Nephron progenitor cell (in vitro differentiated cells): ENCODE results near the gene FBXO42.

Experiments used
- DNase-seq: peaks from one replicate; pipeline ENCODE4 v3.0.0; 2021
- H3K27ac Mint-ChIP-seq: 2 replicates; pipeline ENCODE4 v1.8.0; 2021; ENCODE audit warnings: mild to moderate bottlenecking, moderate library complexity, mixed read lengths
- H3K27me3 Mint-ChIP-seq: 2 replicates; pipeline ENCODE4 v1.8.0; 2021; ENCODE audit warnings: mild to moderate bottlenecking, low read depth, mixed read lengths; ENCODE audit not compliant: poor library complexity
- H3K36me3 Mint-ChIP-seq: 2 replicates; pipeline ENCODE4 v1.8.0; 2021; ENCODE audit warnings: low read depth, mixed read lengths
- H3K4me1 Mint-ChIP-seq: 2 replicates; pipeline ENCODE4 v1.8.0; 2021; ENCODE audit warnings: mixed read lengths
- H3K4me3 Mint-ChIP-seq: 2 replicates; pipeline ENCODE4 v1.8.0; 2021; ENCODE audit warnings: mild to moderate bottlenecking, moderate library complexity, mixed read lengths
- H3K9me3 Mint-ChIP-seq: 2 replicates; pipeline ENCODE4 v1.8.0; 2021; ENCODE audit warnings: mild to moderate bottlenecking, moderate library complexity, mixed read lengths
- TF ChIP-seq, protein P1 (sequence below): fragments of 200-600 bp; sonication (generic); IDR thresholded peaks from 2 replicates; pipeline ENCODE4 v1.5.0; 2021; ENCODE audit warnings: antibody characterized with exemption

The FBXO42 gene

GRCh38 chr1:16211824-16212223, 140.5 kb downstream of the FBXO42 start:
- DNase-seq, result no peak
- H3K4me3 Mint-ChIP-seq, result no peak overlapping the region
- peaks cover 20% of the 10 kb centered on the region for H3K4me1 Mint-ChIP-seq
- H3K27ac Mint-ChIP-seq, result no peak overlapping the region
- H3K9me3 Mint-ChIP-seq, result no peaks in the 10 kb centered on the region
- TF ChIP-seq, protein P1, sequence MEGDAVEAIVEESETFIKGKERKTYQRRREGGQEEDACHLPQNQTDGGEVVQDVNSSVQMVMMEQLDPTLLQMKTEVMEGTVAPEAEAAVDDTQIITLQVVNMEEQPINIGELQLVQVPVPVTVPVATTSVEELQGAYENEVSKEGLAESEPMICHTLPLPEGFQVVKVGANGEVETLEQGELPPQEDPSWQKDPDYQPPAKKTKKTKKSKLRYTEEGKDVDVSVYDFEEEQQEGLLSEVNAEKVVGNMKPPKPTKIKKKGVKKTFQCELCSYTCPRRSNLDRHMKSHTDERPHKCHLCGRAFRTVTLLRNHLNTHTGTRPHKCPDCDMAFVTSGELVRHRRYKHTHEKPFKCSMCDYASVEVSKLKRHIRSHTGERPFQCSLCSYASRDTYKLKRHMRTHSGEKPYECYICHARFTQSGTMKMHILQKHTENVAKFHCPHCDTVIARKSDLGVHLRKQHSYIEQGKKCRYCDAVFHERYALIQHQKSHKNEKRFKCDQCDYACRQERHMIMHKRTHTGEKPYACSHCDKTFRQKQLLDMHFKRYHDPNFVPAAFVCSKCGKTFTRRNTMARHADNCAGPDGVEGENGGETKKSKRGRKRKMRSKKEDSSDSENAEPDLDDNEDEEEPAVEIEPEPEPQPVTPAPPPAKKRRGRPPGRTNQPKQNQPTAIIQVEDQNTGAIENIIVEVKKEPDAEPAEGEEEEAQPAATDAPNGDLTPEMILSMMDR, result no peak
- H3K27me3 Mint-ChIP-seq, result peaks cover 33% of the 10 kb centered on the region
- no peaks in the 10 kb centered on the region for H3K36me3 Mint-ChIP-seq

DNA sequence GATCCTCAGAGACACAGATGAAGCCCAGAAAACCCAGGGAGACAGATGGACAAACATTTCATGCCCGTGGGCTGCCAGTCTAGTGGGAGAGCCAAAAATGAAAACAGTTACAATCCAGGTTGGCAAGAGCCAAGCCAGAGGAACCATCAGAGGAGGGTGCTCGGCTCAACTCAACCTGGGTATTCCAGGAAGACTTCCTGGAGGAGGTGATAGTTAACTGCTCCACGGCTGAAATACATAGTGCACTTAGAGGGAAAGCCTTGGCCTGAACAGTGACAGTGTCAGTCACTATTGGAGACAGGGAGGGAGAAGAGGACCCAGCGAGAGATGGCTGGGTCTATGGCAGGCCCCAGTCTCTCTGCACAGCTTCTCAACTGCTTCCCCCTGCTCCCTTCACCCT, 141.7 kb downstream of the FBXO42 start:
- peaks cover 22% of the 10 kb centered on the region for H3K4me1 Mint-ChIP-seq
- DNase-seq, result no peak
- H3K36me3 Mint-ChIP-seq, result no peaks in the 10 kb centered on the region
- H3K9me3 Mint-ChIP-seq, result no peaks in the 10 kb centered on the region
- H3K27me3 Mint-ChIP-seq, result peaks cover 24% of the 10 kb centered on the region
- H3K27ac Mint-ChIP-seq, result no peak overlapping the region
- H3K4me3 Mint-ChIP-seq, result no peak overlapping the region
- TF ChIP-seq, protein P1, result no peak

DNA sequence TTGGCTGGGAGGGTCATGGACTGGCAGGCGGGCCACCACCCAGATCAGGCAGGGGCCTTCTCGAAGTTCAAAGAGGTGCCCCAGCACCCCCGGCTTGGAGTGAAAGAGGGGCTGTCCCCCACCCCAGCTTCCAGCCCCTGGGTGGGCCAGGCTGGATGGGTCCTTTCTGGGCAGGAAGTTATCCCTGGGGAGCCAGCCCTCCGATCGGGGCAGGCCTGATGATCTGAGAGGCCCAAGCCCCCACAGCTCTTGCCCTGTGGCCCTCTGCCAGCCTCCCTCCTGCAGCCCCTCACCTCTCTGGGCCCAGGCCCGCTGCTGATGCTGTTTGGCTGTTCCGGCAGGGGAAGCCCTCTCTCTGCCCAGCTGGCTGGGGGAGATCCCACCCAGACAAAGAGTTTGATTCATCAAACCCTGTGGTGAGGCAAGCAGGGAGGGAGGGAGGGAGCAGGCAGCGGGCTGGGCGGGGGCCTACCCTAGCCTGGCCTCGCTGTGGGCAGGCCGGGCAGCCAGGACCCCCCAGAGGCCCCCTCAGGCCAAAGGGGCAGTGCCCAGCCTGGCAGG, 142.4 kb downstream of the FBXO42 start:
- Mint-ChIP-seq H3K4me3 (no peak overlapping the region), H3K36me3 (no peaks in the 10 kb centered on the region), H3K27me3 (peaks cover 24% of the 10 kb centered on the region), H3K4me1 (peaks cover 22% of the 10 kb centered on the region), H3K27ac (no peak overlapping the region), H3K9me3 (no peaks in the 10 kb centered on the region)
- DNase-seq, result no peak
- TF ChIP-seq, protein P1, result no peak

DNA sequence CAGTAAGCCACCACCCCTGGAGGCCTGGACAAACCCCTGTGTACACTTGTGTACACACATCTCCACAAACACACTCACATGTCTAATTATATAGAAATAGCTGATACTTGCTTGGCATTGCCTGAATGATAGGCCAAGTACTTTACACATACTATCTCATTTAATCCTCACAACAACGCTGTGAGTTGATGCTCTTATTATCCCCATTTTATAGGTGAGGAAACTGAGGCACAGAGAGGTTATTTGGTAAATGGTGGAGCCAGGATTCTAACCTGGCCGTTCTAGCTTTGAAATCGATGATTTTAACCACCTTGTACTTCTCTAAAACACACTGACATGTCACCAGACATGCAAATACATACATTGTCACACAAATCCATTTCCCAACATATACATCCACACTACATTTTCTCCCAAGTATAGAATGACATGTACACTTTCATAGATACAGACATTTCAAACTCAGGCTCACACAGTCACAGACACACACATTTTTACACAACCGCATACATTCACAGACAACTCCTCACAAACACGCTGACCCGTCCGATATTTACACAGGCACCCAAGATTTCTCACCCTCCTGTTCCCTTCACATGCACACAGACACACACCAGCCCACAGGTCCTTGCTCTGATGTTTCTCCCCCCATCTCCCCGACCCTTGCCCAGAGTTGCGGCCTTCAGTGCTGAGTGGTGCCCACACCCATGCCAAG, 143.0 kb downstream of the FBXO42 start:
- Mint-ChIP-seq H3K27me3 (peaks cover 24% of the 10 kb centered on the region), H3K9me3 (no peaks in the 10 kb centered on the region), H3K4me1 (peaks cover 26% of the 10 kb centered on the region), H3K27ac (no peak overlapping the region), H3K4me3 (no peak overlapping the region), H3K36me3 (no peaks in the 10 kb centered on the region)
- TF ChIP-seq, protein P1, result no peak
- DNase-seq, result no peak

GRCh38 chr1:16208270-16208987, 143.9 kb downstream of the FBXO42 start:
- Mint-ChIP-seq H3K27ac (no peak overlapping the region), H3K36me3 (no peaks in the 10 kb centered on the region)

More at GRCh38 chr1:16208270-16208987, 143.9 kb downstream of the FBXO42 start:
- DNase-seq, result no peak
- TF ChIP-seq, protein P1, result no peak
- Mint-ChIP-seq H3K27me3 (peaks cover 24% of the 10 kb centered on the region), H3K4me3 (no peak overlapping the region), H3K9me3 (no peaks in the 10 kb centered on the region), H3K4me1 (peaks cover 30% of the 10 kb centered on the region)
